ENCODE data around the gene RBM38.

DNA sequence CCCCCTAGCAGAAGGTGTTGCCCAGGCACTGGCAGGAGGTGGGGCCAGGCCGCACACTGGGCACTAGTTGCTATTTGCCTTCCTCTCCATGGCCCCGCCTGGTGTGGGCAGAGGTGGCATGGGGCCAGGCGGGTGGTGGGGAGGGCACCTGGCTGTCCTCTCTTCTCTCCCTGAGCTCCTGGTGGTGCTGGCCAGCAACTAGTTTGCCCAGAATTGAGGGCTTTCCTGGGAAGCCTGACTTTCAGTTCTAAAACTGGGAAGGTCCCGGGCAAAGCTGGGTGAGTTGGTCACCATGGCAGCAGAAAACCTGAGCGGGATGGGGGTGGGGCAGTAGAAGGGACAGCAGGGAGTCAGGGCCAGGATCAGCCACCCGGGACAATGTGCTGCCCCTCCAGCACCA lies 48.2 kb downstream of the RBM38 start:
- TF ChIP-seq POLR2A (IDR thresholded peaks at IDR 0.05; ENCODE audit: low read length) (no peak), ESRRA (IDR thresholded peaks at IDR 0.05; ENCODE audit: borderline replicate concordance, low read length) (no peak), KDM1A (IDR thresholded peaks at IDR 0.05; ENCODE audit: low read depth) (no peak), CTCF (IDR thresholded peaks at IDR 0.05) (no peak)
